Measurements from ENCODE around the gene TRAF3.
"Not testable (repeated sequence)": the region's sequence is repeated elsewhere in the genome, so short reads cannot be mapped to it uniquely, and the experiment has no call there.

TRAF3 gene

GRCh38 chr14:102752239-102752847 lies 24.9 kb upstream of the TRAF3 start:
- no peak for FAIRE-seq

- no peak for FAIRE-seq
These were observed 22.6 kb upstream of the TRAF3 start for GRCh38 chr14:102754370-102755262.

GRCh38 chr14:102757646-102758045 lies 19.6 kb upstream of the TRAF3 start:
- FAIRE-seq, result no peak

GRCh38 chr14:102758087-102758486 lies 19.2 kb upstream of the TRAF3 start:
- no peak for FAIRE-seq

- no peak for FAIRE-seq
These were observed 17.6 kb upstream of the TRAF3 start for GRCh38 chr14:102759456-102760187.

GRCh38 chr14:102760496-102761193 lies 16.6 kb upstream of the TRAF3 start:
- FAIRE-seq, result no peak

GRCh38 chr14:102761206-102761605 lies 16.0 kb upstream of the TRAF3 start:
- FAIRE-seq, result no peak

- no peak for FAIRE-seq
These were observed 13.0 kb upstream of the TRAF3 start for GRCh38 chr14:102764220-102764671.

- not testable (repeated sequence) for FAIRE-seq
These were observed 11.5 kb upstream of the TRAF3 start for GRCh38 chr14:102765770-102766169.

GRCh38 chr14:102768223-102769048 lies 8.8 kb upstream of the TRAF3 start:
- FAIRE-seq, result no peak

GRCh38 chr14:102769049-102769327 lies 8.3 kb upstream of the TRAF3 start:
- no peak for FAIRE-seq

- FAIRE-seq, result no peak
These were observed 6.8 kb upstream of the TRAF3 start for GRCh38 chr14:102770147-102771123.

- no peak for FAIRE-seq
These were observed 6.1 kb upstream of the TRAF3 start for GRCh38 chr14:102771144-102771543.

GRCh38 chr14:102772781-102773570 lies 4.3 kb upstream of the TRAF3 start:
- no peak for FAIRE-seq

GRCh38 chr14:102774391-102775153 lies 2.7 kb upstream of the TRAF3 start:
- FAIRE-seq, result no peak

GRCh38 chr14:102775855-102776760 lies 1.1 kb upstream of the TRAF3 start:
- FAIRE-seq, result no peak

GRCh38 chr14:102777711-102778337 lies 575 bp downstream of the TRAF3 start:
- FAIRE-seq, result no peak

Data from colon (tissue), 2 donors.